ENCODE results near the gene PDXDC1.
"Not testable (repeated sequence)": the region's sequence is repeated elsewhere in the genome, so short reads cannot be mapped to it uniquely, and the experiment has no call there.

The PDXDC1 gene

GRCh38 chr16:14958323-14958600, 16.6 kb upstream of the PDXDC1 start:
- TF ChIP-seq, protein P1, sequence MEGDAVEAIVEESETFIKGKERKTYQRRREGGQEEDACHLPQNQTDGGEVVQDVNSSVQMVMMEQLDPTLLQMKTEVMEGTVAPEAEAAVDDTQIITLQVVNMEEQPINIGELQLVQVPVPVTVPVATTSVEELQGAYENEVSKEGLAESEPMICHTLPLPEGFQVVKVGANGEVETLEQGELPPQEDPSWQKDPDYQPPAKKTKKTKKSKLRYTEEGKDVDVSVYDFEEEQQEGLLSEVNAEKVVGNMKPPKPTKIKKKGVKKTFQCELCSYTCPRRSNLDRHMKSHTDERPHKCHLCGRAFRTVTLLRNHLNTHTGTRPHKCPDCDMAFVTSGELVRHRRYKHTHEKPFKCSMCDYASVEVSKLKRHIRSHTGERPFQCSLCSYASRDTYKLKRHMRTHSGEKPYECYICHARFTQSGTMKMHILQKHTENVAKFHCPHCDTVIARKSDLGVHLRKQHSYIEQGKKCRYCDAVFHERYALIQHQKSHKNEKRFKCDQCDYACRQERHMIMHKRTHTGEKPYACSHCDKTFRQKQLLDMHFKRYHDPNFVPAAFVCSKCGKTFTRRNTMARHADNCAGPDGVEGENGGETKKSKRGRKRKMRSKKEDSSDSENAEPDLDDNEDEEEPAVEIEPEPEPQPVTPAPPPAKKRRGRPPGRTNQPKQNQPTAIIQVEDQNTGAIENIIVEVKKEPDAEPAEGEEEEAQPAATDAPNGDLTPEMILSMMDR (IDR thresholded peaks at IDR 0.05; ENCODE audit: extremely low read depth, missing control alignments) = no peak
- no peak for DNase-seq (ENCODE audit: low spot score)

DNA sequence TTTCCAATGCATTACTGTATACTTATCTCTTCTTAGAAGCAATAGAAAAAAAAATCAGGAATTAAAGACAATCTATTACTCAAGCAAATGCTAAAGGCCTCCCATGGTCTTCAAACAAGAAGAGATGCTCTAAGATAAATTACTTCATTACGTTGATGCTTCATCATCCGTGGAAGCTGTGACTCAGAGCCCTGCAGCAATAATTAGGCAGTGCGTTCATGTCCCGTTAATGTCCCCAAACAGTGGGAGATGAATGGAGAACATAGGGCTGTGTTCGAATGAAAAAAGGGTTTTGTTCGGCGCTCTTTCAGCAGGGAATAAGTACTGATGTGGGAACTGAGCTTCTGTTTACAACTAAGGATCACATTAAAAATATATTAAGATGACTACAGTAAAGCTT, 15.9 kb upstream of the PDXDC1 start:
- TF ChIP-seq, protein P1 (IDR thresholded peaks at IDR 0.05; ENCODE audit: extremely low read depth, missing control alignments) = no peak
- no peak for DNase-seq (ENCODE audit: low spot score)

DNA sequence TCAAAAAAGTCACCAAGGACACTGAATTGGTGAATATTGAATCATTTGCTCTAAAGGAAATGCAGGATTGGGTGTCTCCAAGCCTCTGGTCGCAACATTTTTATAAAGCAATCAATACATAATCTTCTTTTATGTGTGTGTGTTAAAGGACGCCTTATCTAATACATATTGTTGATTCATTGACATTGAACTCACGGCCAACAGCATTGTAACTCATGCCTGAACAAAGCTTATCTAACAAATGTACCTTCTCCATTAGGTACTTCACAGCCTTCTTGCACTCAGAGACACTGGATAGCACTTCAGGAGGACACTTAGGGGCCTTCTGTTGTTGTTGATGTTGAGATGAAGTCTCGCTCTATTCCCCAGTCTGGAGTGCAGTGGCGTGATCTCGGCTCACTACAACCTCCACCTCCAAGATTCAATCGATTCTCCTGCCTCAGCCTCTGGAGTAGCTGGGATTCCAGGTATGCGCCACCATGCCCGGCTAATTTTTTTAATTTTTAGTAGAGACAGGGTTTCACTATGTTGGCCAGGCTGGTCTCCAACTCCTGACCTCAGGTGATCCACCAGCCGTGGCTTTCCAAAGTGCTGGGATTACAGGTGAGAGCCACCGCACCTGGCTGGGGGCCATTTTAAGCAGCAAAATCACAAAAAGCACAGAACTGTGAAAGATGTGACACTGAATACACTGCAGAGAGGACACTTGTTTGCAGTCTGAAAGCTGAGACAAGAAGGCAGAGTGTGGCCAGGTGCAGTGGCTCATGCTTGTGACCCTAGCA, 13.2 kb upstream of the PDXDC1 start:
- no peak for DNase-seq (ENCODE audit: low spot score)
- TF ChIP-seq, protein P1 (IDR thresholded peaks at IDR 0.05; ENCODE audit: extremely low read depth, missing control alignments) = no peak

DNA sequence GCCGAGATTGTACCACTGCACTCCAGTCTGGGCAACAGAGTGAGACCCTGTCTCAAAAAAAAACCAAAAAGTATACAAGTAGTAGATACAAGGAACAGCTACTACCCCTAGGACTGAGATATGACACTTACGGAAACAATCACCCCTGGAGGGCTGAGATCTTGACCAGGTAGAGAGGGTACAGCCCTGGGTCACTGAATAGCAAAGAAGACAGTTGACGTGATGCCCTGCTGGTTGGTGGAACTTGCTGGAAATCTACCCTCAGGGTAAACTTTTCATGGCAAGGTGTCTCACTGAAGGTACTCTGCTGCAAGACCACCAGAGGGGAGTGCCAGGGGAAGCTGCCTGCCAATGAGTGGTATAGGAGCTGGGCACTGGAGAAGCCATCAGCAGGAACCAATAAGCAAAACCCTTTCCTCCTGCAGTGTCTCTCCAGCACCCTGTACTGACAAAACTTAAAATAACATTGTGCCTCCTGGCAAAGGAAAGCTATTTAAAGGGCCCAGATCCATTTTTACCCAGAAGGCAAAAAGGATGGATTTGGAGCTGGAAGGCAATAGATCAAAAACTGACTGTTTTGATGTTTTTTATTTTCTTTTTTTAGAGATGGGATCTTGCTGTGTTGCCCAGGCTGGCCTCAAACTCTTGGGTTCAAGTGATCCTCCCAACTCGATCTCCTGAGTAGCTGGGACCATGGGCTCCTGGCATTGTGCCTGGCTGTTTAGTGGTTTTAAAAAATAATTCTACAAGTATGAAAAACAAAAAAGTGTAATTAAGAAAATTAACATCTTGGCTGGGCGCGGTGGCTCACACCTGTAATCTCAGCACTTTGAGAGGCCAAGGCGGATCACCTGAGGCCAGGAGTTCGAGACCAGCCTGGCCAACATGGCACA, 11.3 kb upstream of the PDXDC1 start:
- TF ChIP-seq, protein P1 (IDR thresholded peaks at IDR 0.05; ENCODE audit: extremely low read depth, missing control alignments) = no peak

GRCh38 chr16:14965328-14965727, 9.5 kb upstream of the PDXDC1 start:
- TF ChIP-seq, protein P1 (IDR thresholded peaks at IDR 0.05; ENCODE audit: extremely low read depth, missing control alignments) = no peak

More for the DNA sequence above, 11.3 kb upstream of the PDXDC1 start:
- no peak for DNase-seq (ENCODE audit: low spot score)

GRCh38 chr16:14969795-14970194, 5.0 kb upstream of the PDXDC1 start:
- not testable (repeated sequence) for DNase-seq (ENCODE audit: low spot score)

More at GRCh38 chr16:14965328-14965727, 9.5 kb upstream of the PDXDC1 start:
- no peak for DNase-seq (ENCODE audit: low spot score)

DNA sequence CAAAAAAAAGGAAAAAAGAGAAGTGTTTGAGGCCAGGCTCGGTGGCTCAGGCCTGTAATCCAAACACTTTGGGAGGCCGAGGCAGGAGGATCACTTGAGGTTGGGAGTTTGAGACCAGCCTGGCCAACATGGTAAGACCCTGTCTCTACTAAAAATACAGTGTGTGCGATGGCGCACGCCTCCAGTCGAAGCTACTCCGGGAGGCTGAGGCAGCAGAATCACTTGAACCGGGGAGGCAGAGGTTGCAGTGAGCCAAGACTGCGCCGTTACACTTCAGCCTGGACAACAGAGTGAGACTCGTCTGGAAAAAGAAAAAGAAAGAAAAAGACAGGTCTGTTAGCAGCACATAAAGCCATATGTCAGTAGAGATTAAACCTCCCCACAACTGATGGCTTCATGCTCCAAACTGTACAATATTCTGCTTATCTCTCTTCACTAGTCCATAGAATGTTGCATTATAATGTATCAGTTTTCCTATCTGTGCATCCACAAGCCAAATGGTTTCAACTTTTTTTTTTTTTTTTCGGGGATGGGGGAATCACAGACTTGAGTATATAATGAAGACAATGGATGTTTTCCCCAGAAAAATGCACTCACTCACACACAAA, 3.1 kb upstream of the PDXDC1 start:
- not testable (repeated sequence) for DNase-seq (ENCODE audit: low spot score)

DNA sequence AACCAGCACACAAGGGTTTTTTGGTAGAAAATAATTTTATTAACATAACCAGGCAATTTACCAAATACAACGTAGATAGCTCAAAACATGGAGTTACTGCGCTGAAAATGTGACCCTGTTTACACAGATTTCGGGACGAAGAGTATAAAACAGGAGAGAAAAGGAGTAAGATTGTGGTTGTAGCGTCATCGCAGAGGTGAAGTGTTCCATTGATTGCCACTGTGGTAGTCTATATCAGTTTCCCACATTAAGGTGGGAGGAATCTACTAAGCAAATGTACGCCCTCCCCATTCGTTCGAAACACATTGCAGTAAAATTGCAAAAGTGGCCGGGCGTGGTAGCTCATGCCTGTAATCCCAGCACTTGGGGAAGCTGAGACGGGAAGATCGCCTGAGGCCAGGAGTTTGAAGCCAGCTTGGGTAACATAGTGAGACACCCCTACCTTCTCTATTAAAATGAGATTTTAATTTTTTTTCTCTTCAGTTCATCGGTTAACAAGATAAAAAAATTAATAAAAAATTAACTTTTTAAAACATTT, 972 bp upstream of the PDXDC1 start:
- not testable (repeated sequence) for DNase-seq (ENCODE audit: low spot score)

- not testable (repeated sequence) for DNase-seq (ENCODE audit: low spot score)
Measured at GRCh38 chr16:14974331-14974655, 533 bp upstream of the PDXDC1 start.

DNA sequence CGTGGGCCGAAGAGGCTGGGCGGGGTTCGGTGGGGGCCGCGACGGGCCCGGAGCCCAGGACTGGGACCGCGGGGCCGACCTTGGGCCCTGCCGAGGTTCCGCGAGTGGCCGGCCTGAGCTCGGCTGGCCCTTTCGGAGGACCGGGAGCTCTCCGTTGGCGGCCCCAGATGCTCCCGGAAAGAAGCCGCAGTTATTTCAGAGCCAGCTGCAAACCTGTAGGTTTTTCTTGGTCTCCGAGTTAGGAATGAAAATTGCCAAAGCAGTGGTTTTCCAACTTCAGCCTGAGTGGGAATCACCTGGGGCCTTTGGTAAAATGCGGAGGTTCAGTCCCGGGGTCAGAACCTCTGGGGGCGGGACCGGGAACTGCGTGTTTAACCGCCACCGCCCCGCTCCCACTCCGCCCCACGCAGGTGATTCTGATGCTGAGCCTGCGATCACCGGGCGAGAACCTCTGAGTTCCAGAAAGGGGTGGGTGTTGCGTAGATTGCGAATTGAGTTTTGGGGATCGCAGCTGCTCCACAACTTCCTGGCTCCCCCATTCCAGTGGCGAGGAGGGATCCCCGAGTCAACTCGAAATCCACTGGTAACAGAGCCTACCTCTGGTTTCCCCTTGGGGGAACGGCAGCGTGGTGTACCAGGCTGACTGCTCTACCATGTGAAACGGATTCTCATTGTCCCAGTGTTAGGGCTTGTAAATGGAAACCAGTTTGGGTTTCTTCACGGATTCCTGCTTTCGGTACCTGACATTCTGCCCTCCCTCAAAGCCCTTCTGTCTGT, 780 bp downstream of the PDXDC1 start:
- not testable (repeated sequence) for DNase-seq (ENCODE audit: low spot score)

GRCh38 chr16:14976971-14977736, 2.3 kb downstream of the PDXDC1 start:
- not testable (repeated sequence) for DNase-seq (ENCODE audit: low spot score)

GRCh38 chr16:14978281-14978680, 3.5 kb downstream of the PDXDC1 start:
- DNase-seq (ENCODE audit: low spot score) = not testable (repeated sequence)
